Psoas muscle (tissue), 8 donors: ENCODE measurements around the gene DNAJC3. TPM values are rescaled to one million over a fixed set of nuclear protein-coding genes. Genes with fewer than 3 reads are reported as not detected.
"Not testable (repeated sequence)": the region's sequence is repeated elsewhere in the genome, so short reads cannot be mapped to it uniquely, and the experiment has no call there.

Experiments used
- ATAC-seq, 4 donors: fragments of 200-7000 bp; cut with Tn5 transposase; one replicate each; pipeline ENCODE4 v1.9.1; 2020; ENCODE audit warnings: moderate library complexity in 3 of 4, mild to moderate bottlenecking in 2 of 4
- DNase-seq, 2 donors: peaks; one replicate each; pipeline ENCODE4 v3.0.0-alpha.2; 2020
- H3K27ac ChIP-seq: fragments of 200-600 bp; one replicate; pipeline ENCODE4 v1.8.0; 2022
- H3K27me3 ChIP-seq, 3 donors: fragments of 200-600 bp in 1 of 3; one replicate each; pipeline versions ENCODE4 v1.6.1 to v1.8.0; 2013 to 2022; ENCODE audit warnings: low read length in 2 of 3, mild to moderate bottlenecking in 2 of 3, moderate library complexity in 1 of 3; ENCODE audit not compliant: insufficient read depth in 3 of 3
- H3K36me3 ChIP-seq, 2 donors: fragments of 200-600 bp in 1 of 2; one replicate each; pipeline versions ENCODE4 v1.6.1 to v1.8.0; 2013 to 2022; ENCODE audit warnings: low read depth in 1 of 2, mild to moderate bottlenecking in 1 of 2, moderate library complexity in 1 of 2; ENCODE audit not compliant: insufficient read depth in 1 of 2
- H3K4me1 ChIP-seq: fragments of 200-600 bp; one replicate; pipeline ENCODE4 v1.8.0; 2022
- H3K4me3 ChIP-seq: fragments of 200-600 bp; one replicate; pipeline ENCODE4 v1.8.0; 2022; ENCODE audit warnings: mild to moderate bottlenecking
- H3K9me3 ChIP-seq: fragments of 200-600 bp; one replicate; pipeline ENCODE4 v1.8.0; 2022
- WGBS, 3 donors: extraction: QIAGEN DNeasy Blood & Tissue Kit; methylation state at CpG; one replicate each; pipeline versions ENCODE4 v1.1.6 to v1.1.7; 2013; 5-methylcytosine and 5-hydroxymethylcytosine counted together
- intact Hi-C, 2 donors: fragments of 100-400 bp; cut with DNase I; formaldehyde crosslinking; loops; one replicate each; pipeline versions ENCODE4 v1.11.0 to v1.14.2; 2022
- polyA plus RNA-seq, 3 donors: library from polyadenylated mRNA; stranded (reverse); fragments of 200-250 nt; gene quantifications; one replicate each; pipeline ENCODE4 v1.2.3, GENCODE V29; 2013
- total RNA-seq, 4 donors: library from RNA; stranded (reverse); fragmentation: NEBNext Ultra II Directional in 2 of 4; extraction: Animal tissue kit (Norgen Biotek cat#: 25700) in 2 of 4; gene quantifications; one replicate each; pipeline versions ENCODE4 v1.2.1 to v1.2.4, GENCODE V29; 2021 to 2023
- TF ChIP-seq, protein P1 (sequence below): fragments of 200-600 bp; IDR thresholded peaks from one replicate; pipeline ENCODE4 v1.8.0; 2022; ENCODE audit warnings: antibody characterized with exemption
- donor health status: healthy with polysubstance abuse.
- donor health status: DM: no; HTN: no; CAD: no; lungs with moderate emphysema.
- donor health status: Bipolar disorder and iron deficiency.
- donor health status: healthy.
- donor health status: DM: yes; HTN: yes; CAD: no.
- donor health status: DM: no; HTN: no; CAD: no.
- donor health status: DM: no; HTN: no; CAD: no.
- donor health status: DM: yes; HTN: yes; CAD: no.

DNAJC3 gene
- total and polyA plus RNA-seq, 7 donors, result 7.9 to 19.6 (median 11.8) TPM

DNA sequence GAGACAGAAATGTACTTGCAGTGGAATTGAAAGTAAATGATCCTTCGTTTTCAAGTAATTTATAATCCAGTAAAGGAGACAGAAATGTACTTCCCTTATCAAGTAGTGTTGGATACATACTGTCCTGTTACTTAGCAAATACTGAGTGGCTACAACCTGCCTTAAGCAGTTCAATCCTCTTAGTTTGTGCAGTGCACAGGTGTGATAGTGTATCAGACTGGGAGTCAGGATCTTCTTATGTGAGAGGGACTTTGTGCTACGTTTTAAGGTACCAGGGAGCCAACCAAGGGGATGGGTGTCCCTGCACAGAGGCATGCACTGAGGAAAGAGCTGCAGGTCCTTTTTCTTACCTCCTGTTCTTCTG, 111.1 kb downstream of the DNAJC3 start:
- Histone ChIP-seq H3K36me3 (peaks cover 11 to 66% of the 10 kb centered on the region in 2 donors), H3K9me3 (no peaks in the 10 kb centered on the region), H3K27me3 (no peaks in the 10 kb centered on the region), H3K4me3 (no peak overlapping the region), H3K27ac (no peak overlapping the region), H3K4me1 (no peaks in the 10 kb centered on the region)
- intact Hi-C loops, result no loop called here
- TF ChIP-seq, protein P1, sequence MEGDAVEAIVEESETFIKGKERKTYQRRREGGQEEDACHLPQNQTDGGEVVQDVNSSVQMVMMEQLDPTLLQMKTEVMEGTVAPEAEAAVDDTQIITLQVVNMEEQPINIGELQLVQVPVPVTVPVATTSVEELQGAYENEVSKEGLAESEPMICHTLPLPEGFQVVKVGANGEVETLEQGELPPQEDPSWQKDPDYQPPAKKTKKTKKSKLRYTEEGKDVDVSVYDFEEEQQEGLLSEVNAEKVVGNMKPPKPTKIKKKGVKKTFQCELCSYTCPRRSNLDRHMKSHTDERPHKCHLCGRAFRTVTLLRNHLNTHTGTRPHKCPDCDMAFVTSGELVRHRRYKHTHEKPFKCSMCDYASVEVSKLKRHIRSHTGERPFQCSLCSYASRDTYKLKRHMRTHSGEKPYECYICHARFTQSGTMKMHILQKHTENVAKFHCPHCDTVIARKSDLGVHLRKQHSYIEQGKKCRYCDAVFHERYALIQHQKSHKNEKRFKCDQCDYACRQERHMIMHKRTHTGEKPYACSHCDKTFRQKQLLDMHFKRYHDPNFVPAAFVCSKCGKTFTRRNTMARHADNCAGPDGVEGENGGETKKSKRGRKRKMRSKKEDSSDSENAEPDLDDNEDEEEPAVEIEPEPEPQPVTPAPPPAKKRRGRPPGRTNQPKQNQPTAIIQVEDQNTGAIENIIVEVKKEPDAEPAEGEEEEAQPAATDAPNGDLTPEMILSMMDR, result no peak
- DNase-seq, result no peak
- ATAC-seq, result no peak
- 68 to 73% (median 72%) methylated on average over 2 of the region's 2 CpGs for WGBS, 3 donors

- H3K4me1 ChIP-seq, ATAC-seq, DNase-seq, H3K4me3 ChIP-seq, H3K9me3 ChIP-seq, intact Hi-C loops, H3K27me3 ChIP-seq, H3K27ac ChIP-seq: not testable (repeated sequence)
- peaks cover 8 to 78% of the 10 kb centered on the region in 2 donors for H3K36me3 ChIP-seq
Observed at GRCh38 chr13:95789315-95789714, 112.4 kb downstream of the DNAJC3 start.

- Histone ChIP-seq H3K4me1 (no peaks in the 10 kb centered on the region), H3K36me3 (peaks cover 6 to 86% of the 10 kb centered on the region in 2 donors), H3K27ac (no peak overlapping the region), H3K4me3 (no peak overlapping the region), H3K9me3 (no peaks in the 10 kb centered on the region), H3K27me3 (no peaks in the 10 kb centered on the region)
- DNase-seq (no peak), ATAC-seq (no peak)
- TF ChIP-seq, protein P1, result no peak
- intact Hi-C loops, result no loop called here
- WGBS, 3 donors, result 81 to 82% (median 82%) methylated on average over 7 of the region's 7 CpGs
Observed at GRCh38 chr13:95791084-95791722, 114.3 kb downstream of the DNAJC3 start.

DNA sequence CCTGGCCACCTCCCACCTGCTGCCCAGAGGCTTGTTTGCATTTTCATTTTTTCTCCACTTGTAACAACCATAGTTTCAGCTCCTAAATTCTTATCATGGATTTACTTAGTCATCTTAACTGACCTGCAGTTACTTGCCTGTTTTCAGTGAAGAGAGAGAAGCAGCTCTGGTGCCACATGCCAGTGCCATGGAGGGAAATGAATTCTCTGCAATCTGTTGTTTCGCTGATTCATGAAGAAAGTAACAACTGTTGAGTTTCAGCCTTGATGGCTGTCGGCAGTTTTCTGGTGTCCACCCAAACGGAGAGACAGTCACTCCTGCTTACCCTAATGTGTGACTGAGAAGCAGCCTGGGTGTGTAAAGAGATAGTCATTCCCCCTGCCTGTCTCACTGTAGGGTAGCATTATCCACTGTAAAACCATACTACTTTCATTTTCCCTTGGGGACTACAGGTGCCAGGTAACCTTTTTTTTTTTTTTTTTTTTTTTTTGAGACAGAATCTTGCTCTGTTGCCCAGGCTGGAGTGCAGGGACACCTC, 116.1 kb downstream of the DNAJC3 start:
- H3K4me1 ChIP-seq, result no peaks in the 10 kb centered on the region
- H3K4me3 ChIP-seq, result no peak overlapping the region
- intact Hi-C loops, result no loop called here
- no peaks in the 10 kb centered on the region for H3K9me3 ChIP-seq
- WGBS, 3 donors, result 57 to 68% (median 62%) methylated on average over 3 of the region's 3 CpGs
- ATAC-seq, result no peak
- no peaks in the 10 kb centered on the region for H3K27me3 ChIP-seq
- no peak overlapping the region for H3K27ac ChIP-seq
- DNase-seq, result no peak
- TF ChIP-seq, protein P1, result no peak
- peaks cover 5 to 70% of the 10 kb centered on the region in 2 donors for H3K36me3 ChIP-seq

DNA sequence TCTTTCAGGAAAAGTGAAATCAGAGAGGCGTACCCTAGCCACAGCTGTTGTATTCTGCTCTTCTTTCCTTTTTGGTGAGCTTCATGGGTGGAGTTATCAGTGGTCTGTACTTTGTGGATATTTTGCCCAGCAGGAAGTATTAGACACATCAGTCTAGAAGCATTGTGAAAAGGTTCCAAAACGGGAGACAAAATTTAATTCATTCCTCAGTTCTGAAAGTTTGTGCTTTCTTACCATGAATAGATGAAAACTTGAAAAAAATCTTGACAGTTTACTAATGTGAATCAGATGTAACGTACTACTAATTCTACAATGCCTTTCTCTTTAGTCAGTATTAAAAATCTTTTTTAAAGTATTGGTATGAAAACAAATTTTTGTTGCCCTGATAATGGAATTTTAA, 116.8 kb downstream of the DNAJC3 start:
- 81 to 91% (median 86%) methylated on average over 3 of the region's 3 CpGs for WGBS, 3 donors
- TF ChIP-seq, protein P1, result no peak
- no peak overlapping the region for H3K4me3 ChIP-seq
- H3K36me3 ChIP-seq, result peaks cover 3 to 63% of the 10 kb centered on the region in 2 donors
- no peak overlapping the region for H3K27ac ChIP-seq
- DNase-seq (no peak), ATAC-seq (no peak)
- no peaks in the 10 kb centered on the region for H3K27me3 ChIP-seq
- intact Hi-C loops, result no loop called here
- no peaks in the 10 kb centered on the region for H3K4me1 ChIP-seq
- H3K9me3 ChIP-seq, result no peaks in the 10 kb centered on the region
